Fibroblast of pulmonary artery (primary cell): ENCODE measurements around the gene TCF7L2.

Source experiments
- DNase-seq: peaks from one replicate; pipeline ENCODE4 v3.0.0-alpha.2; 2010; ENCODE audit warnings: low read depth
- H3K4me3 ChIP-seq: replicated peaks from 2 replicates; pipeline ENCODE4 v1.5.1; 2011; ENCODE audit warnings: low read depth, mild to moderate bottlenecking, control low read depth, low read length, moderate library complexity
- TF ChIP-seq, protein P1 (sequence below): IDR thresholded peaks from 2 replicates; pipeline ENCODE4 v1.5.1; 2011; ENCODE audit warnings: mild to moderate bottlenecking, control low read depth, low read length, inconsistent platforms; ENCODE audit errors: missing control alignments

The TCF7L2 gene

DNA sequence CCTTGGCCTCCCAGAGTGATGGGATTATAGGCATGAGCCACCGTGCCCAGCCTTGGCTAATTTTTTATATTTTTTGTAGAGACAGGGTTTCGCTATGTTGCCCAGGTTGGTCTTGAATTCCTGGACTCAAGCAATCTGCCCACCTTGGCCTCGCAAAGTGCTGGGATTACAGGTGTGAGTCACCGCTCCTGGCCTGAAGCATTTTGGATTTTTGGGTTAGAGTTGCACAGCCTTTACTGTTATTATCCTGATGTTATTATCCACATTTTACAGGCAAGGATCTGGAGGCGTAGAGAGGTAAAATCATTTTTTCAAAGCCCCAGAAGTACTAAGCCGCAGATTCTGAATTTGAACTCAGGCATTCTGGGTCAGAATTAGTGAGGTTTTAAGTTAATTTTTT lies 75.4 kb downstream of the TCF7L2 start:
- DNase-seq = no peak
- H3K4me3 ChIP-seq = no peak overlapping the region
- TF ChIP-seq, protein P1, sequence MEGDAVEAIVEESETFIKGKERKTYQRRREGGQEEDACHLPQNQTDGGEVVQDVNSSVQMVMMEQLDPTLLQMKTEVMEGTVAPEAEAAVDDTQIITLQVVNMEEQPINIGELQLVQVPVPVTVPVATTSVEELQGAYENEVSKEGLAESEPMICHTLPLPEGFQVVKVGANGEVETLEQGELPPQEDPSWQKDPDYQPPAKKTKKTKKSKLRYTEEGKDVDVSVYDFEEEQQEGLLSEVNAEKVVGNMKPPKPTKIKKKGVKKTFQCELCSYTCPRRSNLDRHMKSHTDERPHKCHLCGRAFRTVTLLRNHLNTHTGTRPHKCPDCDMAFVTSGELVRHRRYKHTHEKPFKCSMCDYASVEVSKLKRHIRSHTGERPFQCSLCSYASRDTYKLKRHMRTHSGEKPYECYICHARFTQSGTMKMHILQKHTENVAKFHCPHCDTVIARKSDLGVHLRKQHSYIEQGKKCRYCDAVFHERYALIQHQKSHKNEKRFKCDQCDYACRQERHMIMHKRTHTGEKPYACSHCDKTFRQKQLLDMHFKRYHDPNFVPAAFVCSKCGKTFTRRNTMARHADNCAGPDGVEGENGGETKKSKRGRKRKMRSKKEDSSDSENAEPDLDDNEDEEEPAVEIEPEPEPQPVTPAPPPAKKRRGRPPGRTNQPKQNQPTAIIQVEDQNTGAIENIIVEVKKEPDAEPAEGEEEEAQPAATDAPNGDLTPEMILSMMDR = no peak

DNA sequence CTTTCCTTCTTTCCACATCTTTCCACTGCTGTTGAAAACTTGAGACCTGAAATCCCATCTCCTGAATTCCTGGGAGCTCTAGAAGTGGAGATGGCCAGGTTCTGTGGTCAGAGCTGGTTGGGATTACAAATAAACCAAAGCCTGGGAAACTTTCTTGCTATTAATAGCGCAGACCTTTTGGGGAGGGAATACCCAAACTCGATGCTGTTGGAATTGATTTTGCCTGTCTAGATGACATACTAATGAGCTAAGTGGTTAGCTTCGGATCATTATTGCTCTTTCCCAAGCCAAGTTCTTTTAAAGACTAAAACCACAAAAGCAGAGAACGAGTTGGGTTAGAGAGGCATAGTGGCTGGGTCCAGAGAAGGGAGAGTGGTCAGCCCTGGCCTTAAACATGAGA lies 76.6 kb downstream of the TCF7L2 start:
- TF ChIP-seq, protein P1 = no peak
- no peak overlapping the region for H3K4me3 ChIP-seq
- DNase-seq = no peak

- TF ChIP-seq, protein P1 = no peak
- DNase-seq = no peak
- no peak overlapping the region for H3K4me3 ChIP-seq
Observed at GRCh38 chr10:113027230-113027573, 77.2 kb downstream of the TCF7L2 start.

DNA sequence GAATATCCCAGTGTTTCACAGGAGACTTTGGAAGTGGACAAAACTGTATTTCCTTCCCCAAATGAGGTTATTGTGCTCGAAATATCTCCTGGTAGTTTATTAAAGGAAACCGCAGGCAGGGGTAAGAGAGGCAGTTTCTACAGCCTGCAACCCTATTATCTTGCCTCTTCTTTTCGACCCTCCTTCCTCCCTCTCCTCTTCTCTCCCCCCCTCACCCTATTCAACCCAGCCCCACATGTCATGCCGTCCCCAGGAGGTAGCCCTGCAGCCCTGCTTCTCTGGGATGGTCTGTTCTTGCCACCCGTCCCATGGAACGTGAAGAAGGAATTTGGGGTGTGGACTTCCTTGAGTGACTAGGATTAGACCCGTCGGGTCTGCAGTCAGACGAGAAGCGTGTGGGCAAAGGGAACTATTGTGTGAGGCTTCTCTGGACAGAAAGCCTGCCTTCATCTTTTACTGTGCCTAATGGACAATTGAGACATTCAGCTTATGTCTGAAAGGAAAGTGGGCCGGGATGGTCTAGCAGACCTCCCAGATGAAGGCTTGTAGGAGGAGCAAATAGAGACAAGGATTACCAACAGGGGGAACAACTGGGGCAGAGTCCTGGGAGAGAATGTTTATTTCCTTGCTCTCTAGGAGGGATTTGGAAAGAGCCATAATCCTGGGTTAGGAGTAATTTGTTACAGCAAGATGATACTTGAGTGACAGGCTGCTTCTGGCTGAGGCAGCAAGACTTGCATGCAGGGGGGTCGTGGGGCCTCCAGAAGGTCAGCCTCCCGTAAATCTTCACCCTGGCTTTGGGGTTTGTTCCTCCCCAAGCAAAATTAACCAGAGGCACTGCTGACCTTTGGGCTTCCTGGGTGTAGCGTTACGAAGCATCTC lies 77.8 kb downstream of the TCF7L2 start:
- TF ChIP-seq, protein P1 = peak; percentile 2
- H3K4me3 ChIP-seq = no peak overlapping the region
- DNase-seq = no peak

DNA sequence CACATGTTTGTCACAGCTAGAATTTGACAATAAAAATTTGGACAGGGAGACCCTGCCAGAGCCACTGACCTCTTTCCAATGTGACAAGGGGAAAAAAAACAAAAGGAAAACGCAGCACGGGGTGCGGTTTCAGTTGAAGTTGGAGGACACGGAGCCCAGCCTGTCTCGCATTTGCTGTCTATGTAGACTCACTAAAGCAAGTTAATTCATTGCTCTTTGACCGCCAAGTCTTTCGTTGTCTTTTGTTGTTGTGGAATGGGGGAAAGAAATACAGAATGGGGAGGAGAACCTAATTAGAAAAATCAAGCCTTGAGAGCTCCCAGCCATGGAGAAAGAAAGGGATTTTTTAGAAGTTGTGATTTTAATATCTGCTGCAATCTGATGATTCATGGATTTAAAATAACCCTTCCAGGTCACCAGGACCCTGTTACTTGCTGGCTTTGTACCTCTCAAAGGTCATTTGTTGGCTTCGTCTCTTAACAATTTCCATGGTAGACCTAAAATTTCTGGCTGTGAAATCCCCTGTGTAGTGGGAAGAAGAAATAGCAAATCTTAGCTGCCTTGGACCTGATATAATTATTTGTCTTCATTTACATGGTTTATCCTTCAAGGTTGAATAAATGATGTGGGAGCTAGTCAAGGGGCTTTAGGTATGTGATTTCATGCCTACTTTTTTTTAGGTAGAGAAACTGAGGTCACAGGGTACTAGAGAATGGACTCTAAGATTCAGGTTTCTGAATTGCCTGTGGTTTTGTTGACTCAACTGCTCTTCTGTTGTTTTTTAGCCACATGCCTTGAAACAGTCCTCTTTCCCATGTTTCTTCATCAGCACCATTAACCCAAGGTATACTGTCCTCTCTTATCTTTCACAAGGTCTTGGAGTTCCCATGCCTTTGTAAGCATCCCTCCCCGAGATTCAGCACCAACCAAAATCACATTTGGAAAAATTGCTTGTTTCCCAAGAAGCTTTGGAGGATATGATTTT lies 78.7 kb downstream of the TCF7L2 start:
- no peak overlapping the region for H3K4me3 ChIP-seq
- TF ChIP-seq, protein P1 = no peak
- no peak for DNase-seq

- DNase-seq = no peak
Observed at GRCh38 chr10:113030453-113030852, 80.4 kb downstream of the TCF7L2 start.

More at GRCh38 chr10:113030453-113030852, 80.4 kb downstream of the TCF7L2 start:
- TF ChIP-seq, protein P1 = no peak
- H3K4me3 ChIP-seq = no peak overlapping the region
